K562 (cell line): ENCODE measurements around the gene TDRD5. TPM values are rescaled to one million over a fixed set of nuclear protein-coding genes. Genes with fewer than 3 reads are reported as not detected.
A peak's percentile ranks its signal among the peaks of the same experiment; 100 is the strongest.
"Not testable (repeated sequence)": the region's sequence is repeated elsewhere in the genome, so short reads cannot be mapped to it uniquely, and the experiment has no call there.

Experiments used
- ATAC-seq: fragments of 200-7000 bp; cut with Tn5 transposase; 3 replicates; pipeline ENCODE4 v1.9.1; 2020; ENCODE audit warnings: moderate library complexity
- BruUV-seq: library from RNA; stranded (reverse); fragments of 400-500 nt; replicated peaks from 2 replicates; lab custom pipeline; 2021; lab: Mats Ljungman, UMichigan
- CTCF ChIA-PET: fragments of 300-600 bp; formaldehyde crosslinking; extraction: SDS; loops from one replicate; lab custom pipeline; 2021; ENCODE audit warnings: low intra/inter-chr PET ratio; lab: Yijun Ruan, JAX
- POLR2A ChIA-PET: fragments of 300-600, 350-650 bp; sonication (Branson Sonifier 250); formaldehyde crosslinking; extraction: SDS; loops from one replicate; lab custom pipeline; 2021; ENCODE audit warnings: antibody characterized with exemption, inconsistent platforms; lab: Yijun Ruan, JAX
- DNase-seq, 4 experiments: peaks; one replicate each; pipeline versions ENCODE4 v3.0.0 to v3.0.0-alpha.2; 2011 to 2018; ENCODE audit warnings: low spot score in 3 of 4, mixed read lengths in 3 of 4; ENCODE audit errors: extremely low read depth in 1 of 4
- FAIRE-seq: peaks from 2 replicates; lab custom pipeline; 2011; peaks lifted over from hg19 to GRCh38; lab: Jason Lieb, UNC
- H2AFZ ChIP-seq: 2 replicates; pipeline ENCODE4 v1.6.0; 2011; ENCODE audit warnings: low read depth, low read length, control low read depth, inconsistent platforms
- H3K27ac ChIP-seq: fragments of 200-600 bp; 3 replicates; pipeline ENCODE4 v1.8.0; 2011; ENCODE audit warnings: low read depth, mild to moderate bottlenecking, control low read depth, inconsistent platforms, low read length, moderate library complexity, mixed read lengths; ENCODE audit errors: extremely low read depth
- H3K27me3 ChIP-seq, 2 experiments: fragments of 300-600 bp in 1 of 2; 2 replicates in 1 of 2; 3 replicates in 1 of 2; pipeline versions ENCODE4 v1.6.0 to v1.8.0; 2011; ENCODE audit warnings: inconsistent platforms in 2 of 2, low read length in 2 of 2, mild to moderate bottlenecking in 1 of 2, mixed read lengths in 1 of 2, moderate library complexity in 1 of 2; ENCODE audit not compliant: control insufficient read depth in 2 of 2, insufficient read depth in 2 of 2
- H3K36me3 ChIP-seq: fragments of 300-600 bp; 3 replicates; pipeline ENCODE4 v1.8.0; 2011; ENCODE audit warnings: mild to moderate bottlenecking, low read length, inconsistent platforms; ENCODE audit not compliant: control insufficient read depth, insufficient read depth
- H3K4me1 ChIP-seq, 2 experiments: fragments of 200-600 bp in 1 of 2; replicated peaks in 1 of 2; 2 replicates in 1 of 2; 3 replicates in 1 of 2; pipeline versions ENCODE4 v1.5.1 to v1.8.0; 2011; ENCODE audit warnings: inconsistent platforms in 2 of 2, low read length in 2 of 2, mild to moderate bottlenecking in 1 of 2, mixed read lengths in 1 of 2, moderate library complexity in 1 of 2; ENCODE audit not compliant: control insufficient read depth in 2 of 2, insufficient read depth in 2 of 2
- H3K4me2 ChIP-seq: 2 replicates; pipeline ENCODE4 v1.6.1; 2011; ENCODE audit warnings: low read length, control low read depth, inconsistent platforms, mixed read lengths; ENCODE audit not compliant: insufficient read depth
- H3K4me3 ChIP-seq: fragments of 200-600 bp; sonication (generic), shearing (Covaris generic); 2 replicates; pipeline ENCODE4 v1.5.1; 2016; ENCODE audit warnings: control low read depth, inconsistent platforms
- H3K79me2 ChIP-seq: fragments of 200-600 bp; 3 replicates; pipeline ENCODE4 v1.8.0; 2011; ENCODE audit warnings: low read length, inconsistent platforms; ENCODE audit not compliant: control insufficient read depth, insufficient read depth
- H3K9ac ChIP-seq, 2 experiments: 2 replicates each; pipeline versions ENCODE4 v1.6.0 to v1.6.1; 2011; ENCODE audit warnings: low read depth in 2 of 2, low read length in 2 of 2, control low read depth in 1 of 2, inconsistent platforms in 1 of 2, mild to moderate bottlenecking in 1 of 2, mixed read lengths in 1 of 2; ENCODE audit not compliant: insufficient read depth in 1 of 2
- H3K9me1 ChIP-seq: one replicate; pipeline ENCODE4 v1.6.0; 2011; ENCODE audit warnings: inconsistent platforms, mild to moderate bottlenecking, low read length, moderate library complexity; ENCODE audit not compliant: control insufficient read depth, insufficient read depth
- H3K9me3 ChIP-seq: replicated peaks from 2 replicates; pipeline ENCODE4 v1.5.1; 2011; ENCODE audit warnings: low read depth, low read length, inconsistent platforms; ENCODE audit not compliant: control insufficient read depth, insufficient read depth
- H4K20me1 ChIP-seq: replicated peaks from 2 replicates; pipeline ENCODE4 v1.6.1; 2011; ENCODE audit warnings: low read length, inconsistent platforms, mixed read lengths; ENCODE audit not compliant: control insufficient read depth, insufficient read depth
- C11orf30 ChIP-seq: fragments of 450-650 bp; IDR thresholded peaks from 2 replicates; pipeline ENCODE4 v1.6.1; 2016; ENCODE audit warnings: low read depth, mild to moderate bottlenecking
- CBX2 ChIP-seq: fragments of 200-600 bp; sonication (generic); IDR thresholded peaks from one replicate; pipeline ENCODE4 v1.6.1; 2012; ENCODE audit warnings: mild to moderate bottlenecking, low read length, inconsistent platforms; ENCODE audit not compliant: insufficient read depth, poor library complexity, severe bottlenecking
- KDM2B ChIP-seq: fragments of 250-450 bp; sonication (Bioruptor Pico); IDR thresholded peaks from 2 replicates; pipeline ENCODE4 v1.8.0; 2021; ENCODE audit warnings: mild to moderate bottlenecking, moderate library complexity
- MXI1 ChIP-seq: IDR thresholded peaks from 2 replicates; pipeline ENCODE4 v1.6.1; 2011; ENCODE audit warnings: low read depth, mild to moderate bottlenecking, improper control_type of control experiment, low read length
- SREBF2 ChIP-seq: sonication (generic); formaldehyde crosslinking; IDR thresholded peaks from 2 replicates; pipeline ENCODE4 v1.4.0; 2020; ENCODE audit warnings: mild to moderate bottlenecking, missing genetic modification reagents
- WGBS: fragments of 100-300 bp; shearing (Covaris generic); methylation state at CpG from one replicate; pipeline ENCODE4 v1.1.6; 2016; ENCODE audit warnings: low coverage, mixed read lengths; ENCODE audit not compliant: insufficient coverage; ENCODE audit errors: missing lambda C conversion rate; 5-methylcytosine and 5-hydroxymethylcytosine counted together
- in situ Hi-C: fragments of 300-500 bp; cut with MboI; formaldehyde crosslinking; loops from 4 replicates; pipeline ENCODE4 v1.15.0; 2018; ENCODE audit warnings: inconsistent platforms, mixed read lengths
- intact Hi-C: fragments of 100-400 bp; cut with micrococcal nuclease; formaldehyde crosslinking; loops from 2 replicates; pipeline ENCODE4 v1.14.2; 2022
- polyA plus RNA-seq, 8 experiments: library from polyadenylated mRNA; depleted of rRNA in 4 of 8; stranded (reverse) in 5 of 8; unstranded in 3 of 8; fragments of >200 nt; fragmentation: Nextera tagmentation in 2 of 8; fragmentation: Illumina TruSeq in 1 of 8; extraction: Ambion mirVana in 2 of 8; extraction: Trizol in 1 of 8; gene quantifications; 2 replicates each; pipeline versions ENCODE4 v1.2.1 to v1.2.3, GENCODE V29; 2011 to 2014; ENCODE audit warnings: inconsistent platforms in 1 of 8, missing spikeins in 1 of 8
- total RNA-seq, 7 experiments: library from RNA; depleted of rRNA in 6 of 7; stranded (reverse); fragments of >200 nt in 6 of 7; fragmentation: Illumina TruSeq in 2 of 7; extraction: Trizol in 2 of 7; gene quantifications; 2 replicates each; pipeline versions ENCODE4 v1.2.1 to v1.2.3, GENCODE V29; 2011 to 2021; ENCODE audit warnings: low replicate concordance in 1 of 7

TDRD5 gene
- total and polyA plus RNA-seq, 9 of the 15 experiments (the other 6 are each of a cell fraction or from before 2014, with no cell fraction given) = 0.04 to 0.57 (median 0.26) TPM; not detected in 1

DNA sequence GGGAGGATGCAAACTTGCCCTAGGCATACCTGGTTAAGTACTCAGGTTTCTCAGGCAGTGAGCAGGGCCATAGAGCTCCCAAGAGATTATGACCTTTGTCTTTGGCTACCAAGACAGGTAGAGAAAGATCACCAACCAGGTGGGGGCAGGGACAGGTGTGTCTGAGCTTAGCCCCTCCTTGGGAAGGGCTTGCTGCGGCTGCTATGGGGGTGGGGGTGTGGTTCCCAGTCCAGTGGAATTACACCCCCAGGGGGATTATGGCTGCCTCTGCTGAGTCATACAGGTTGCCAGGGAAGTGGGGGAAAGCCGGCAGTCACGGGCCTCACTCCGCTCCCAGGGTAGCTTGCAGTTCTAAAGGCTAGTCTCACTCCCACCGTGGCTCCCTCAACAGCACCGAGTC, 86.2 kb downstream of the TDRD5 start:
- no peak for TF ChIP-seq CBX2
- TF ChIP-seq KDM2B = no peak
- TF ChIP-seq MXI1 = no peak
- no peak for TF ChIP-seq SREBF2 (CRISPR knock-in tag)
- TF ChIP-seq C11orf30 = peak; percentile 16; the same call in 1 of the 2 replicates
- Histone ChIP-seq H3K4me1 (no peaks in the 10 kb centered on the region), H4K20me1 (no peaks in the 10 kb centered on the region), H3K9ac (no peak overlapping the region), H2AFZ (peak overlapping the region; percentile 37; the same call in 1 of the 2 replicates), H3K9me1 (no peaks in the 10 kb centered on the region), H3K27me3 (no peaks in the 10 kb centered on the region), H3K79me2 (no peaks in the 10 kb centered on the region), H3K27ac (no peak overlapping the region), H3K4me3 (no peak overlapping the region), H3K4me2 (no peak overlapping the region), H3K9me3 (no peaks in the 10 kb centered on the region), H3K36me3 (no peaks in the 10 kb centered on the region)
- in situ Hi-C loops (no loop called here), intact Hi-C loops (no loop called here)
- ATAC-seq (no peak), FAIRE-seq (no peak), DNase-seq (no peak)
- ChIA-PET CTCF (no interaction called here), POLR2A (interaction anchor here (1.8 to 1.9 kb wide), 2 partner anchors 10 to 13 kb away, joined by 4 to 6 read pairs; no protein-coding TSS in a partner anchor)
- WGBS = 4% methylated on average over 6 of the region's 6 CpGs
- no TSS peak for BruUV-seq

DNA sequence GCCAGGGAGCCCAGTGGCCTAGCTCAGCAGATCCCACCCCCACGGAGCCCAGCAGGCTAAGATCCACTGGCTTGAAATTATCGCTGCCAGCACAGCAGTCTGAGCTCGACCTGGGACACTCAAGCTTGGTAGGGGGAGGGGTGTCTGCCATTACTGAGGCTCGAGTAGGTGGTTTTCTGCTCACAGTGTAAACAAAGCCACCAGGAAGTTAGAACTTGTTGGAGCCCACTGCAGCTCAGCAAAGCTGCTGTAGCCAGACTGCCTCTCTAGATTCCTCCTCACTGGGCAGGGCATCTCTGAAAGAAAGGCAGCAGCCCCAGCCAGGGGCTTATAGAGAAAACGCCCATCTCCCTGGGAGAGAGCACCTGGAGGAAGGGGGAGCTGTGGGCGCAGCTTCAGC, 102.9 kb downstream of the TDRD5 start:
- POLR2A ChIA-PET = interaction anchor here (1.0 kb wide), 1 partner anchor 16 kb away, joined by 3 read pairs; no protein-coding TSS in a partner anchor
- H3K4me2 ChIP-seq, BruUV-seq, CTCF ChIA-PET, H3K4me3 ChIP-seq, FAIRE-seq, H3K36me3 ChIP-seq, in situ Hi-C loops, H3K27me3 ChIP-seq, H3K9me3 ChIP-seq, H3K27ac ChIP-seq, intact Hi-C loops, H3K4me1 ChIP-seq, ATAC-seq, H3K79me2 ChIP-seq, H4K20me1 ChIP-seq, H3K9ac ChIP-seq, H3K9me1 ChIP-seq: not testable (repeated sequence)
- H2AFZ ChIP-seq = peak overlapping the region; percentile 32; the same call in 1 of the 2 replicates
- DNase-seq = peak in 1 of 4 experiments; percentile 13
- WGBS = 0% methylated on average over 6 of the region's 6 CpGs
